ENCODE data around the gene ECE1. TPM values are rescaled to one million over a fixed set of nuclear protein-coding genes. Genes with fewer than 3 reads are reported as not detected.

The ECE1 gene
- total and polyA plus RNA-seq, 9 donors = 37.3 to 313 (median 119) TPM

DNA sequence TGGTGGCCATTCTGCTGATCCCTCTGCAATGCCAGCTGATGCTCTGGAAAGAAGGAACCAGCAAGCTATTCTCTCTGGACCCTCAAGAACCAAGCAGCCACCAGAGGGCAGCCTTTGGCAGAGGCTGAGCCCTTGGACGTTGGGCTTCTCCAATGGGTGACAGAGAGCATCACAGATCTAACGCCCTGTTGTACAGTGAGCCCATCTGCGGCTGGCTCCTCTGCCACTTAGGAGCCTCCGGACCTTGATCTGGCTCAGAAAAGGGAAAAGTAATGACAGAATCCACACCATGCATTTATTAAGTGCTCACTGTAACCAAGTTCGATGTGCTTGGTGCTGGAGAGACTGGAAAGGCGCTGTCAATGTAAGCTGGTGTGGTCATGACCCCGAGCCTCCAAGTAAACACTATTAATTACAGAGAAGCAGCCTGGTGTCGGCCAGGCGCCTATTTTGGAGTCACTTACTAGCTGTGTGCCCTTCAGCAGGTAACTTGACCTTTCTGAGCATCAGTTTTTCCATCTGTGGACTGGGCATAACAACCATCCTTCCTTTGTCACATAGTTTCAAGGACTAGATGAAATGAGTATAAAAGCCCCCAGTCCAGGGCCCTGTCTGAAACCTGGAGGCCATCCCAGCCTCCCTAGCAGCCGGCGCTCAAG, 34.9 kb downstream of the ECE1 start:
- TF ChIP-seq POLR2A (IDR thresholded peaks at IDR 0.05) = no peak
- TF ChIP-seq, protein P1, sequence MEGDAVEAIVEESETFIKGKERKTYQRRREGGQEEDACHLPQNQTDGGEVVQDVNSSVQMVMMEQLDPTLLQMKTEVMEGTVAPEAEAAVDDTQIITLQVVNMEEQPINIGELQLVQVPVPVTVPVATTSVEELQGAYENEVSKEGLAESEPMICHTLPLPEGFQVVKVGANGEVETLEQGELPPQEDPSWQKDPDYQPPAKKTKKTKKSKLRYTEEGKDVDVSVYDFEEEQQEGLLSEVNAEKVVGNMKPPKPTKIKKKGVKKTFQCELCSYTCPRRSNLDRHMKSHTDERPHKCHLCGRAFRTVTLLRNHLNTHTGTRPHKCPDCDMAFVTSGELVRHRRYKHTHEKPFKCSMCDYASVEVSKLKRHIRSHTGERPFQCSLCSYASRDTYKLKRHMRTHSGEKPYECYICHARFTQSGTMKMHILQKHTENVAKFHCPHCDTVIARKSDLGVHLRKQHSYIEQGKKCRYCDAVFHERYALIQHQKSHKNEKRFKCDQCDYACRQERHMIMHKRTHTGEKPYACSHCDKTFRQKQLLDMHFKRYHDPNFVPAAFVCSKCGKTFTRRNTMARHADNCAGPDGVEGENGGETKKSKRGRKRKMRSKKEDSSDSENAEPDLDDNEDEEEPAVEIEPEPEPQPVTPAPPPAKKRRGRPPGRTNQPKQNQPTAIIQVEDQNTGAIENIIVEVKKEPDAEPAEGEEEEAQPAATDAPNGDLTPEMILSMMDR (IDR thresholded peaks at IDR 0.05) = peak; percentile 70 to 94 (median 86)
- intact Hi-C loops (cut with DNase I) = loop anchor here (2.0 to 5.0 kb wide), 4 partner anchors 77 to 113 kb away; no protein-coding TSS in a partner anchor
- Histone ChIP-seq H3K27ac (peak overlapping the region; percentile 30 to 51), H3K36me3 (no peaks in the 10 kb centered on the region), H3K4me3 (no peak overlapping the region), H3K27me3 (no peaks in the 10 kb centered on the region), H3K4me1 (ENCODE audit: insufficient read depth) (peaks cover 7% of the 10 kb centered on the region), H3K9me3 (no peaks in the 10 kb centered on the region)
- peak; percentile 87 to 94 (median 93) for DNase-seq
- 49 to 62% (median 54%) methylated on average over 11 of the region's 11 CpGs for WGBS, 3 donors

DNA sequence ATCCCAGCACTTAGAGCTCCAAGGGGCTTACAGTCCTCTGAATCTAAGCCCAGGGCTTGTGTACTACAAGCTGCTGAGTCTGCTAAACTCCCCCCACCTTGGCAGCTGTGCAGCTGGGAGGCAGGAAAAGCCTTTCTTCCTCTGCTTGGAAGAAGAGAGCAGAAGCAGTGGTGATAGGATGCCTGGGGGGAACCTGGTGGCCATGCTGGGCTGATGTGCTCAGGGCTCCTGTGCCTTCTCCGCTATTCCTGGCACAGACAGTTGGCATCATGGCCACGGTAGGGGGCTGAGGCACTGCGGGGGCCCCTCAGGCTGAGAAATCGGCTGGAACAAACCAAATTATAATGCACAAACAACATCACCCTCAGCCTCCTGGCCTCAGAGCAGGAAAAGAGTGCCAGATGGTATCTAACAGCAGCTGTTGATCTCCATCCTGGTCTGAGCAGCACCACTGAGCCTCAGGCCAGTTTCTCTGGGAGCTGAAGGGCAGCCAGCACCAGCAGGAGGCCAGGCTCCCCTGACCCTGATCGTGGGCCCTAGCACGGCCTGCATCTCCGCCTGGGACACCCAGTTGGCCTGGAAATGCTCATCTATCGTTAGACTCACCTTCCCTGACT, 35.8 kb downstream of the ECE1 start:
- H3K4me3 ChIP-seq = no peak overlapping the region
- no peaks in the 10 kb centered on the region for H3K36me3 ChIP-seq
- no peaks in the 10 kb centered on the region for H3K27me3 ChIP-seq
- WGBS, 3 donors = 20 to 29% (median 24%) methylated on average over 8 of the region's 8 CpGs
- TF ChIP-seq, protein P1 (IDR thresholded peaks at IDR 0.05) = no peak
- no peak for TF ChIP-seq POLR2A (IDR thresholded peaks at IDR 0.05)
- TF ChIP-seq EP300 (IDR thresholded peaks at IDR 0.05) = no peak
- peak overlapping the region; percentile 19 to 51 for H3K27ac ChIP-seq
- peaks cover 7% of the 10 kb centered on the region for H3K4me1 ChIP-seq (ENCODE audit: insufficient read depth)
- no peaks in the 10 kb centered on the region for H3K9me3 ChIP-seq
- intact Hi-C loops (cut with DNase I) = loop anchor here in 3 of 4 donors (2.0 kb wide), 1 partner anchor 114 kb away; no protein-coding TSS in a partner anchor
- DNase-seq = peak; percentile 76 to 84 (median 81)

DNA sequence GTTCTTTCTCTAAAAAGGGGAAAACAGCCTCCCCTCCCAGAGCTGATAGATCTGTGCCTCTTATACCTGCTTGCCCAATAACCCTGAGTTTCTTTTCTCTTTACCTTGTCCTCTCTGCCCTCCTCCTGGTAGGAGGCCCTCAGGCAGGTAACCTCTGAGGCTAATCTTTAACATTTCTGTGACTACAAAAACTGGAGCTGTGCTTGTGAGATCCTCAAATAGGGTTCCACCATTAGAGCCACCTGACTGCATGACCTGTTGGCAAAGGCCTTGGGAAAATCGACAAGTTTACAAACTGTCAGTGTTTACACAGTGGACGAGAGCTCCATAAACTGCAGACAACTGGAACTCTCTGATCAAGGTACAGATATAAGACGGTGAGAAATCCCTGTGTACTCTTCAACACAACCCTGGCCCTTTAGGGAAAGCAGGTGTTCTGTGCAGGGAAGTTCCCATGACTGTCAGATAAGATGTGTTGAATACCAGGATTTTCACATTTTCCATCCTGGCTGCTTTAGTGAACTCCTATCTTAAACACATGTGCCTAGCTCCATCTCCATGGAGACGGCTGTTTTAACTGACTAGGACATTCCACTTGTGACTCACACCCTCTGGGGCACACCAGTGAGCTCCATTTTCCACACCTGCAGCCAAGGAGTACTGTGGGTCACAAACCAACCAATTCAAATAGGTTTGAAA, 38.3 kb downstream of the ECE1 start:
- TF ChIP-seq, protein P1 (IDR thresholded peaks at IDR 0.05) = no peak
- TF ChIP-seq EP300 (IDR thresholded peaks at IDR 0.05) (no peak), POLR2A (IDR thresholded peaks at IDR 0.05) (no peak)
- Histone ChIP-seq H3K9me3 (no peaks in the 10 kb centered on the region), H3K27ac (no peak overlapping the region), H3K4me1 (ENCODE audit: insufficient read depth) (peaks cover 7% of the 10 kb centered on the region), H3K27me3 (no peaks in the 10 kb centered on the region), H3K4me3 (no peak overlapping the region), H3K36me3 (no peaks in the 10 kb centered on the region)
- peak in 2 of 5 donors; percentile 37 to 68 for DNase-seq
- intact Hi-C loops (cut with DNase I) = no loop called here
- 39 to 41% (median 40%) methylated on average over 4 of the region's 4 CpGs for WGBS, 3 donors

DNA sequence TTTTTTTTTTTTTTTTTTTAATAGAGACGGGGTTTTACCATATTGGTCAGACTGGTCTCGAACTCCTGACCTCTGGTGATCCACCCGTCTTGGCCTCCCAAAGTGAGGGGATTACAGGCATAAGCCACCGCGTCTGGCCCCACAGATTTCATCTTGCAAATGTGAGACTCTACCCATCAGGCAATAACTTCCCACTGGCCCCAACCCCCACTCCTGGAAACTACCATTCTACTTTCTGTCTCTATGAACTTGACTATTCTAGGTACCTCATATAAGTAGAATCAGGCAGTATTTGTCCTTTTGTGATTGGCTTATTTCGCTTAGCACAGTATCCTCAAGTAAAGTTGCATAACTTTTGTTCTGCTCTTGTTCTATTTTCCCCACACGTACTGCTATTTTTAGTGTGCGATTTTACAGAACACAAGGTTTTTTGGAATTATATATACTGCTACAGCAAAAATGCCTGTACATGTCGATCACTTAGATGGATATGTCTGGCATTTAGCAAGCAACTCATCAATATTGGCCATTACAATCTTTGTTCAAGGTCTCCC, 40.2 kb downstream of the ECE1 start:
- intact Hi-C loops (cut with DNase I) = no loop called here
- TF ChIP-seq POLR2A (IDR thresholded peaks at IDR 0.05) (no peak), EP300 (IDR thresholded peaks at IDR 0.05) (no peak)
- TF ChIP-seq, protein P1 (IDR thresholded peaks at IDR 0.05) = no peak
- no peak for DNase-seq
- 95 to 98% (median 97%) methylated on average over 9 of the region's 9 CpGs for WGBS, 3 donors
- Histone ChIP-seq H3K27me3 (no peaks in the 10 kb centered on the region), H3K36me3 (no peaks in the 10 kb centered on the region), H3K9me3 (no peaks in the 10 kb centered on the region), H3K4me3 (no peak overlapping the region), H3K27ac (no peak overlapping the region), H3K4me1 (ENCODE audit: insufficient read depth) (peaks cover 7% of the 10 kb centered on the region)

All from ovary (tissue), 9 donors.